GM12878 (cell line): ENCODE measurements around the gene NTRK3. TPM values are rescaled to one million over a fixed set of nuclear protein-coding genes. Genes with fewer than 3 reads are reported as not detected.
A peak's percentile ranks its signal among the peaks of the same experiment; 100 is the strongest.

Source experiments
- BHLHE40 ChIP-seq, 2 experiments: fragments of 450-650 bp in 1 of 2; IDR thresholded peaks; 2 replicates each; pipeline ENCODE4 v1.6.1; 2011 to 2017; ENCODE audit warnings: low read depth in 2 of 2, borderline replicate concordance in 1 of 2, improper control_type of control experiment in 1 of 2, low read length in 1 of 2, mild to moderate bottlenecking in 1 of 2
- BRCA1 ChIP-seq: IDR thresholded peaks from 2 replicates; pipeline ENCODE4 v1.6.1; 2011; ENCODE audit warnings: low read depth, low read length, improper control_type of control experiment
- CBFB ChIP-seq: IDR thresholded peaks from 2 replicates; pipeline ENCODE4 v1.6.1; 2016; ENCODE audit warnings: antibody characterized with exemption, low read depth
- EP300 ChIP-seq, 2 experiments: fragments of 150-350 bp in 1 of 2; IDR thresholded peaks; 2 replicates each; pipeline ENCODE4 v1.6.1; 2011 to 2012; ENCODE audit warnings: low read depth in 2 of 2, low read length in 2 of 2, borderline replicate concordance in 1 of 2, improper control_type of control experiment in 1 of 2, inconsistent platforms in 1 of 2; ENCODE audit not compliant: control insufficient read depth in 1 of 2
- HDGF ChIP-seq: fragments of 450-650 bp; IDR thresholded peaks from 2 replicates; pipeline ENCODE4 v1.6.1; 2016; ENCODE audit warnings: antibody characterized with exemption
- KDM1A ChIP-seq: fragments of 200-600 bp; sonication (generic); IDR thresholded peaks from 2 replicates; pipeline ENCODE4 v1.6.1; 2016; ENCODE audit warnings: borderline replicate concordance
- MYC ChIP-seq: IDR thresholded peaks from 2 replicates; pipeline ENCODE4 v1.6.1; 2011; ENCODE audit warnings: mild to moderate bottlenecking, low read length, moderate library complexity, inconsistent platforms; ENCODE audit not compliant: insufficient read depth, insufficient replicate concordance, insufficient read length, severe bottlenecking
- NKRF ChIP-seq: fragments of 450-650 bp; conservative IDR thresholded peaks from 2 replicates; pipeline ENCODE4 v1.6.1; 2017; ENCODE audit warnings: mild to moderate bottlenecking, moderate library complexity
- RAD21 ChIP-seq: IDR thresholded peaks from 2 replicates; pipeline ENCODE4 v1.6.1; 2011; ENCODE audit warnings: mild to moderate bottlenecking, low read depth, low read length, moderate library complexity; ENCODE audit not compliant: insufficient read depth
- RAD51 ChIP-seq: fragments of 450-650 bp; IDR thresholded peaks from 2 replicates; pipeline ENCODE4 v1.6.1; 2016; ENCODE audit warnings: moderate library complexity, mild to moderate bottlenecking, inconsistent platforms
- RUNX3 ChIP-seq: IDR thresholded peaks from 2 replicates; pipeline ENCODE4 v1.6.1; 2012; ENCODE audit warnings: low read length, inconsistent platforms
- STAT3 ChIP-seq: IDR thresholded peaks from 2 replicates; pipeline ENCODE4 v1.6.1; 2011; ENCODE audit warnings: low read depth, low read length, improper control_type of control experiment
- YY1 ChIP-seq: IDR thresholded peaks from 2 replicates; pipeline ENCODE4 v1.6.1; 2011; ENCODE audit warnings: low read depth, mild to moderate bottlenecking, low read length
- ZNF207 ChIP-seq: fragments of 450-650 bp; IDR thresholded peaks from 2 replicates; pipeline ENCODE4 v1.6.1; 2014; ENCODE audit warnings: antibody characterized with exemption, mild to moderate bottlenecking, borderline replicate concordance
- ZNF622 ChIP-seq: fragments of 450-650 bp; IDR thresholded peaks from 2 replicates; pipeline ENCODE4 v1.6.1; 2017; ENCODE audit warnings: mild to moderate bottlenecking, inconsistent platforms
- polyA plus RNA-seq, 11 experiments: library from polyadenylated mRNA; depleted of rRNA in 4 of 11; unstranded in 6 of 11; stranded (reverse) in 5 of 11; fragments of >200 nt; fragmentation: Nextera tagmentation in 4 of 11; fragmentation: Illumina TruSeq in 1 of 11; extraction: Ambion mirVana in 4 of 11; extraction: Trizol in 1 of 11; gene quantifications; 1 replicate in 1 of 11; 2 replicates in 10 of 11; pipeline versions ENCODE4 v1.2.1 to v1.2.3, GENCODE V29; 2011 to 2016; ENCODE audit warnings: inconsistent platforms in 2 of 11, missing spikeins in 2 of 11, low read depth in 1 of 11
- total RNA-seq, 4 experiments: library from RNA; depleted of rRNA in 3 of 4; stranded (reverse); fragments of >200 nt in 3 of 4; fragmentation: Illumina TruSeq in 1 of 4; extraction: Trizol in 1 of 4; gene quantifications; 2 replicates each; pipeline versions ENCODE4 v1.2.1 to v1.2.3, GENCODE V29; 2013 to 2021
- TF ChIP-seq, protein P1 (sequence below): fragments of 450-650 bp; IDR thresholded peaks from 2 replicates; pipeline ENCODE4 v1.6.1; 2016; ENCODE audit warnings: mild to moderate bottlenecking, moderate library complexity, borderline replicate concordance
- TF ChIP-seq, protein P2 (sequence below), 3 experiments: IDR thresholded peaks in 2 of 3; conservative IDR thresholded peaks in 1 of 3; 2 replicates each; pipeline ENCODE4 v1.5.1; 2011; ENCODE audit warnings: low read depth in 3 of 3, low read length in 3 of 3, mild to moderate bottlenecking in 3 of 3, control low read depth in 2 of 3, moderate library complexity in 2 of 3, inconsistent platforms in 1 of 3, mixed read lengths in 1 of 3; ENCODE audit not compliant: control insufficient read depth in 2 of 3, insufficient read depth in 1 of 3; ENCODE audit errors: extremely low read depth in 1 of 3
- TF ChIP-seq, protein P3 (sequence below): fragments of 450-650 bp; IDR thresholded peaks from 2 replicates; pipeline ENCODE4 v1.6.1; 2017; ENCODE audit warnings: low read depth, mild to moderate bottlenecking, moderate library complexity

The NTRK3 gene
- total and polyA plus RNA-seq, 10 of the 15 experiments (the other 5 are each of a cell fraction or from before 2014, with no cell fraction given), result not detected

GRCh38 chr15:88246666-88247446 lies 9.7 kb downstream of the NTRK3 start (continued):
- TF ChIP-seq NKRF (no peak), STAT3 (no peak), RAD51 (no peak), YY1 (peak; percentile 83), KDM1A (no peak), RUNX3 (peak; percentile 59), ZNF622 (no peak), RAD21 (peak; percentile 69), CBFB (no peak), BHLHE40 (IDR thresholded peaks at IDR 0.05; ENCODE audit: borderline replicate concordance in 1 of 2, low read depth in 2 of 2, low read length in 1 of 2) (peak; percentile 15 to 26; a peak in 2 of 4 replicates), EP300 (IDR thresholded peaks at IDR 0.05; ENCODE audit: borderline replicate concordance in 1 of 2, control insufficient read depth in 1 of 2, low read depth in 2 of 2, low read length in 2 of 2) (no peak), HDGF (no peak), MYC (no peak), ZNF207 (no peak), BRCA1 (no peak)
- TF ChIP-seq, protein P1, sequence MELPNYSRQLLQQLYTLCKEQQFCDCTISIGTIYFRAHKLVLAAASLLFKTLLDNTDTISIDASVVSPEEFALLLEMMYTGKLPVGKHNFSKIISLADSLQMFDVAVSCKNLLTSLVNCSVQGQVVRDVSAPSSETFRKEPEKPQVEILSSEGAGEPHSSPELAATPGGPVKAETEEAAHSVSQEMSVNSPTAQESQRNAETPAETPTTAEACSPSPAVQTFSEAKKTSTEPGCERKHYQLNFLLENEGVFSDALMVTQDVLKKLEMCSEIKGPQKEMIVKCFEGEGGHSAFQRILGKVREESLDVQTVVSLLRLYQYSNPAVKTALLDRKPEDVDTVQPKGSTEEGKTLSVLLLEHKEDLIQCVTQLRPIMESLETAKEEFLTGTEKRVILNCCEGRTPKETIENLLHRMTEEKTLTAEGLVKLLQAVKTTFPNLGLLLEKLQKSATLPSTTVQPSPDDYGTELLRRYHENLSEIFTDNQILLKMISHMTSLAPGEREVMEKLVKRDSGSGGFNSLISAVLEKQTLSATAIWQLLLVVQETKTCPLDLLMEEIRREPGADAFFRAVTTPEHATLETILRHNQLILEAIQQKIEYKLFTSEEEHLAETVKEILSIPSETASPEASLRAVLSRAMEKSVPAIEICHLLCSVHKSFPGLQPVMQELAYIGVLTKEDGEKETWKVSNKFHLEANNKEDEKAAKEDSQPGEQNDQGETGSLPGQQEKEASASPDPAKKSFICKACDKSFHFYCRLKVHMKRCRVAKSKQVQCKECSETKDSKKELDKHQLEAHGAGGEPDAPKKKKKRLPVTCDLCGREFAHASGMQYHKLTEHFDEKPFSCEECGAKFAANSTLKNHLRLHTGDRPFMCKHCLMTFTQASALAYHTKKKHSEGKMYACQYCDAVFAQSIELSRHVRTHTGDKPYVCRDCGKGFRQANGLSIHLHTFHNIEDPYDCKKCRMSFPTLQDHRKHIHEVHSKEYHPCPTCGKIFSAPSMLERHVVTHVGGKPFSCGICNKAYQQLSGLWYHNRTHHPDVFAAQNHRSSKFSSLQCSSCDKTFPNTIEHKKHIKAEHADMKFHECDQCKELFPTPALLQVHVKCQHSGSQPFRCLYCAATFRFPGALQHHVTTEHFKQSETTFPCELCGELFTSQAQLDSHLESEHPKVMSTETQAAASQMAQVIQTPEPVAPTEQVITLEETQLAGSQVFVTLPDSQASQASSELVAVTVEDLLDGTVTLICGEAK, result no peak
- TF ChIP-seq, protein P2, sequence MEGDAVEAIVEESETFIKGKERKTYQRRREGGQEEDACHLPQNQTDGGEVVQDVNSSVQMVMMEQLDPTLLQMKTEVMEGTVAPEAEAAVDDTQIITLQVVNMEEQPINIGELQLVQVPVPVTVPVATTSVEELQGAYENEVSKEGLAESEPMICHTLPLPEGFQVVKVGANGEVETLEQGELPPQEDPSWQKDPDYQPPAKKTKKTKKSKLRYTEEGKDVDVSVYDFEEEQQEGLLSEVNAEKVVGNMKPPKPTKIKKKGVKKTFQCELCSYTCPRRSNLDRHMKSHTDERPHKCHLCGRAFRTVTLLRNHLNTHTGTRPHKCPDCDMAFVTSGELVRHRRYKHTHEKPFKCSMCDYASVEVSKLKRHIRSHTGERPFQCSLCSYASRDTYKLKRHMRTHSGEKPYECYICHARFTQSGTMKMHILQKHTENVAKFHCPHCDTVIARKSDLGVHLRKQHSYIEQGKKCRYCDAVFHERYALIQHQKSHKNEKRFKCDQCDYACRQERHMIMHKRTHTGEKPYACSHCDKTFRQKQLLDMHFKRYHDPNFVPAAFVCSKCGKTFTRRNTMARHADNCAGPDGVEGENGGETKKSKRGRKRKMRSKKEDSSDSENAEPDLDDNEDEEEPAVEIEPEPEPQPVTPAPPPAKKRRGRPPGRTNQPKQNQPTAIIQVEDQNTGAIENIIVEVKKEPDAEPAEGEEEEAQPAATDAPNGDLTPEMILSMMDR (IDR thresholded peaks at IDR 0.05 in 2 of 3, conservative IDR thresholded peaks at IDR 0.05 in 1 of 3; ENCODE audit: control insufficient read depth in 2 of 3, extremely low read depth in 1 of 3, insufficient read depth in 1 of 3, low read depth in 3 of 3, low read length in 3 of 3), result peak; percentile 78 to 93 (median 90)
- TF ChIP-seq, protein P3, sequence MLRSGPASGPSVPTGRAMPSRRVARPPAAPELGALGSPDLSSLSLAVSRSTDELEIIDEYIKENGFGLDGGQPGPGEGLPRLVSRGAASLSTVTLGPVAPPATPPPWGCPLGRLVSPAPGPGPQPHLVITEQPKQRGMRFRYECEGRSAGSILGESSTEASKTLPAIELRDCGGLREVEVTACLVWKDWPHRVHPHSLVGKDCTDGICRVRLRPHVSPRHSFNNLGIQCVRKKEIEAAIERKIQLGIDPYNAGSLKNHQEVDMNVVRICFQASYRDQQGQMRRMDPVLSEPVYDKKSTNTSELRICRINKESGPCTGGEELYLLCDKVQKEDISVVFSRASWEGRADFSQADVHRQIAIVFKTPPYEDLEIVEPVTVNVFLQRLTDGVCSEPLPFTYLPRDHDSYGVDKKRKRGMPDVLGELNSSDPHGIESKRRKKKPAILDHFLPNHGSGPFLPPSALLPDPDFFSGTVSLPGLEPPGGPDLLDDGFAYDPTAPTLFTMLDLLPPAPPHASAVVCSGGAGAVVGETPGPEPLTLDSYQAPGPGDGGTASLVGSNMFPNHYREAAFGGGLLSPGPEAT, result no peak
